Activated CD4-positive, alpha-beta T cell treated with anti-CD3 and anti-CD28 coated beads, Interleukin-2, amount 10 ng/mL, durations not matched to agents 7 days and 5 days (primary cell): ENCODE results near the gene PNPLA5. TPM values are rescaled to one million over a fixed set of nuclear protein-coding genes. Genes with fewer than 3 reads are reported as not detected.
"Not testable (repeated sequence)": the region's sequence is repeated elsewhere in the genome, so short reads cannot be mapped to it uniquely, and the experiment has no call there.

Experiments
- CTCF ChIA-PET: fragments of 350-600 bp; sonication (Branson Sonifier 250); formaldehyde crosslinking; loops from one replicate; lab custom pipeline; 2021; ENCODE audit warnings: antibody characterized with exemption; lab: Charles Lee
- POLR2A ChIA-PET: fragments of 350-600 bp; sonication (Branson Sonifier 250); formaldehyde crosslinking; loops from one replicate; lab custom pipeline; 2021; ENCODE audit warnings: antibody characterized with exemption; lab: Charles Lee
- DNase-seq: peaks from one replicate; pipeline ENCODE4 v3.0.0-alpha.2; 2020
- H3K27ac Mint-ChIP-seq: one replicate; pipeline ENCODE4 v1.8.0; 2021; ENCODE audit warnings: mild to moderate bottlenecking, moderate library complexity, mixed read lengths
- H3K27me3 Mint-ChIP-seq: one replicate; pipeline ENCODE4 v1.8.0; 2021; ENCODE audit warnings: mixed read lengths
- H3K36me3 Mint-ChIP-seq: one replicate; pipeline ENCODE4 v1.8.0; 2021; ENCODE audit warnings: low read depth, mixed read lengths
- H3K4me1 Mint-ChIP-seq: one replicate; pipeline ENCODE4 v1.8.0; 2021; ENCODE audit warnings: mixed read lengths
- H3K4me3 Mint-ChIP-seq: one replicate; pipeline ENCODE4 v1.8.0; 2021; ENCODE audit warnings: mild to moderate bottlenecking, moderate library complexity, mixed read lengths
- H3K9me3 Mint-ChIP-seq: one replicate; pipeline ENCODE4 v1.8.0; 2021; ENCODE audit warnings: mixed read lengths
- total RNA-seq, 2 experiments: library from RNA; stranded (reverse); gene quantifications; one replicate each; pipeline ENCODE4 v1.2.3, GENCODE V29; 2021

The PNPLA5 gene
- total RNA-seq, 2 experiments from 2014 or later, result not detected

- peaks cover 3% of the 10 kb centered on the region for H3K4me1 Mint-ChIP-seq
- no peak overlapping the region for H3K27ac Mint-ChIP-seq
- H3K36me3 Mint-ChIP-seq, result no peaks in the 10 kb centered on the region
- POLR2A ChIA-PET, result no interaction called here
- no peak for DNase-seq
- CTCF ChIA-PET, result interaction anchor here (0.6 to 1.7 kb wide), 10 partner anchors 10 to 206 kb away, joined by 3 to 7 read pairs (median 4); no protein-coding TSS in a partner anchor
- H3K27me3 Mint-ChIP-seq, result peaks cover 4% of the 10 kb centered on the region
- no peak overlapping the region for H3K4me3 Mint-ChIP-seq
- no peaks in the 10 kb centered on the region for H3K9me3 Mint-ChIP-seq
These were observed 7.9 kb downstream of the PNPLA5 start for GRCh38 chr22:43883719-43884415.

GRCh38 chr22:43883012-43883661, 8.7 kb downstream of the PNPLA5 start:
- H3K4me3 Mint-ChIP-seq, result no peak overlapping the region

GRCh38 chr22:43882122-43882767, 9.6 kb downstream of the PNPLA5 start:
- H3K4me3 Mint-ChIP-seq, result no peak overlapping the region
- POLR2A ChIA-PET, result no interaction called here
- H3K4me1 Mint-ChIP-seq, result peaks cover 3% of the 10 kb centered on the region
- no peak for DNase-seq
- no peaks in the 10 kb centered on the region for H3K36me3 Mint-ChIP-seq
- H3K27ac Mint-ChIP-seq, result no peak overlapping the region
- H3K9me3 Mint-ChIP-seq, result no peaks in the 10 kb centered on the region
- CTCF ChIA-PET, result interaction anchor here (1.0 to 1.6 kb wide), 4 partner anchors 12 to 503 kb away, joined by 3 to 7 read pairs (median 6); no protein-coding TSS in a partner anchor
- peaks cover 3% of the 10 kb centered on the region for H3K27me3 Mint-ChIP-seq

More at GRCh38 chr22:43883012-43883661, 8.7 kb downstream of the PNPLA5 start:
- peaks cover 3% of the 10 kb centered on the region for H3K4me1 Mint-ChIP-seq
- H3K27ac Mint-ChIP-seq, result no peak overlapping the region
- ChIA-PET CTCF (interaction anchor here (0.6 to 1.6 kb wide), 8 partner anchors 9 to 502 kb away, joined by 3 to 7 read pairs (median 3); no protein-coding TSS in a partner anchor), POLR2A (no interaction called here)
- H3K9me3 Mint-ChIP-seq, result no peaks in the 10 kb centered on the region
- H3K27me3 Mint-ChIP-seq, result peaks cover 4% of the 10 kb centered on the region
- H3K36me3 Mint-ChIP-seq, result no peaks in the 10 kb centered on the region
- DNase-seq, result peak; percentile 73

GRCh38 chr22:43881091-43882061, 10.4 kb downstream of the PNPLA5 start:
- Mint-ChIP-seq H3K9me3 (no peaks in the 10 kb centered on the region), H3K27ac (no peak overlapping the region), H3K27me3 (peaks cover 3% of the 10 kb centered on the region), H3K4me1 (peaks cover 3% of the 10 kb centered on the region), H3K36me3 (no peaks in the 10 kb centered on the region), H3K4me3 (no peak overlapping the region)
- POLR2A ChIA-PET, result no interaction called here
- CTCF ChIA-PET, result no interaction called here
- no peak for DNase-seq

GRCh38 chr22:43880541-43880991, 11.2 kb downstream of the PNPLA5 start:
- Mint-ChIP-seq H3K9me3 (no peaks in the 10 kb centered on the region), H3K27me3 (peaks cover 3% of the 10 kb centered on the region), H3K4me1 (peaks cover 3% of the 10 kb centered on the region), H3K27ac (no peak overlapping the region), H3K36me3 (no peaks in the 10 kb centered on the region), H3K4me3 (no peak overlapping the region)
- CTCF ChIA-PET, result no interaction called here
- DNase-seq, result no peak
- POLR2A ChIA-PET, result no interaction called here

- no peaks in the 10 kb centered on the region for H3K36me3 Mint-ChIP-seq
- POLR2A ChIA-PET, result no interaction called here
- H3K4me1 Mint-ChIP-seq, result peaks cover 3% of the 10 kb centered on the region
These were observed 11.8 kb downstream of the PNPLA5 start for GRCh38 chr22:43879901-43880540.

GRCh38 chr22:43878831-43879550, 12.8 kb downstream of the PNPLA5 start:
- no peak overlapping the region for H3K27ac Mint-ChIP-seq
- POLR2A ChIA-PET, result no interaction called here
- H3K36me3 Mint-ChIP-seq, result no peaks in the 10 kb centered on the region
- H3K9me3 Mint-ChIP-seq, result no peaks in the 10 kb centered on the region
- CTCF ChIA-PET, result no interaction called here
- no peak overlapping the region for H3K4me3 Mint-ChIP-seq
- no peak for DNase-seq
- peaks cover 3% of the 10 kb centered on the region for H3K27me3 Mint-ChIP-seq
- H3K4me1 Mint-ChIP-seq, result no peaks in the 10 kb centered on the region

More at GRCh38 chr22:43879901-43880540, 11.8 kb downstream of the PNPLA5 start:
- no peak for DNase-seq
- H3K4me3 Mint-ChIP-seq, result no peak overlapping the region
- H3K27me3 Mint-ChIP-seq, result peaks cover 3% of the 10 kb centered on the region
- CTCF ChIA-PET, result no interaction called here
- H3K27ac Mint-ChIP-seq, result no peak overlapping the region
- no peaks in the 10 kb centered on the region for H3K9me3 Mint-ChIP-seq

GRCh38 chr22:43878079-43878795, 13.6 kb downstream of the PNPLA5 start:
- ChIA-PET CTCF (no interaction called here), POLR2A (no interaction called here)
- peaks cover 3% of the 10 kb centered on the region for H3K27me3 Mint-ChIP-seq
- H3K36me3 Mint-ChIP-seq, result no peaks in the 10 kb centered on the region
- H3K4me1 Mint-ChIP-seq, result no peaks in the 10 kb centered on the region
- no peak for DNase-seq
- no peak overlapping the region for H3K4me3 Mint-ChIP-seq
- H3K27ac Mint-ChIP-seq, result no peak overlapping the region
- no peaks in the 10 kb centered on the region for H3K9me3 Mint-ChIP-seq

GRCh38 chr22:43876866-43877509, 14.8 kb downstream of the PNPLA5 start:
- H3K27me3 Mint-ChIP-seq, result peaks cover 3% of the 10 kb centered on the region
- POLR2A ChIA-PET, result no interaction called here
- no peaks in the 10 kb centered on the region for H3K9me3 Mint-ChIP-seq
- H3K27ac Mint-ChIP-seq, result no peak overlapping the region
- no peaks in the 10 kb centered on the region for H3K4me1 Mint-ChIP-seq
- H3K4me3 Mint-ChIP-seq, result no peak overlapping the region
- no peaks in the 10 kb centered on the region for H3K36me3 Mint-ChIP-seq
- no peak for DNase-seq
- CTCF ChIA-PET, result no interaction called here

- Mint-ChIP-seq H3K27ac (no peak overlapping the region), H3K4me3 (no peak overlapping the region), H3K36me3 (no peaks in the 10 kb centered on the region), H3K9me3 (no peaks in the 10 kb centered on the region), H3K4me1 (no peaks in the 10 kb centered on the region), H3K27me3 (peaks cover 2% of the 10 kb centered on the region)
- no peak for DNase-seq
- ChIA-PET CTCF (no interaction called here), POLR2A (no interaction called here)
These were observed 22.0 kb downstream of the PNPLA5 start for GRCh38 chr22:43869799-43870198.

- H3K9me3 Mint-ChIP-seq, DNase-seq, CTCF ChIA-PET, H3K27ac Mint-ChIP-seq, H3K4me3 Mint-ChIP-seq, H3K36me3 Mint-ChIP-seq, H3K27me3 Mint-ChIP-seq, POLR2A ChIA-PET, H3K4me1 Mint-ChIP-seq: not testable (repeated sequence)
These were observed 22.8 kb downstream of the PNPLA5 start for GRCh38 chr22:43869001-43869400.
